GM20431 (cell line): ENCODE measurements around the gene HAND2.

Experiments
- in situ Hi-C: fragments of 300-500 bp; cut with MseI, MboI; formaldehyde crosslinking; loops from one replicate; pipeline ENCODE4 v1.15.0; 2020; ENCODE audit warnings: low sequenced_read_pairs; ENCODE audit not compliant: unreplicated experiment

The HAND2 gene

DNA sequence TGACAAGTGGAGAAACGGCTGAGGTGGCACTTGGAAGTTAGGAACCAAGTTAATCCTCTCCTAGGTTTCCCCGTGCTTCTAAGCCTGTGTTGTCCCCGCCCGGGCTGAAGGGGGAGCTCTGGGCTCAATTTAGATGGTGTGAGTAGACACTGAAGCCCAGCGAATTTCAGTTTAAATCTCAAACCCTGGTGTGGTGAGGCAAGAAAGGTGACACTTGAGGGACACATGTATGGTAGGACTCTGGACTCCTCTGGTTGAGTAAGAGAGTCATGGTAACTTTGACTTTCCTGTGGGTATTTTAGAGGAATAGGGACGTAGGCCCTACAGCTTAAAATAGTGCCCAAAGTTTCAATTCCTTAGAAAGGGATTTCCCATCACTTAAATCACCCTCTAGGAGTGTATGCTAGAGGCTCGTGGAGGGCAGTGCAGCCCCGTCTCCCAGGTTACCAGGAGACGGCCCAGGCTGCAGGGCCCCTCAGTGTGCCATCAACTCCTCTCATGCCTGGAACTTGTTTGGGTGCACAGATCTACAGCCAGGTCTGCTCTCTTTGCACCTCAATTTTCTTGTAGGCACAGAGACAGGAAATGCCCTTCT, 24.0 kb downstream of the HAND2 start:
- in situ Hi-C loops, result no loop called here

DNA sequence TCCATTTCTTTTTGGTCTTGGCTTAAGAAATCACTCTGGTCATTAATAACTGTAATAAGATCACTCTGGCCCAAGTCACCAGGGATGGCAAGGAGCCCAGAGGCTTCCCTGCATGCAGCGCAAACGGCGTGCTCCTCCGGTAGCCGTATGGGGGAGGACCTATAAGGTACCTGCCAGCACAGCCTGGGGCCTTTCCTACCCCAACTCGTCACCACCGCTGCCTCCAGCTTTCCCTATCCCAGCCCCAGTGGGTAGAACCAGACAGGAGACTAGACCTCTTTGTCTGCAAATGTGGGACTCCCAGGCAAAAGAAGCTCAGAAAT, 25.9 kb downstream of the HAND2 start:
- in situ Hi-C loops, result no loop called here

DNA sequence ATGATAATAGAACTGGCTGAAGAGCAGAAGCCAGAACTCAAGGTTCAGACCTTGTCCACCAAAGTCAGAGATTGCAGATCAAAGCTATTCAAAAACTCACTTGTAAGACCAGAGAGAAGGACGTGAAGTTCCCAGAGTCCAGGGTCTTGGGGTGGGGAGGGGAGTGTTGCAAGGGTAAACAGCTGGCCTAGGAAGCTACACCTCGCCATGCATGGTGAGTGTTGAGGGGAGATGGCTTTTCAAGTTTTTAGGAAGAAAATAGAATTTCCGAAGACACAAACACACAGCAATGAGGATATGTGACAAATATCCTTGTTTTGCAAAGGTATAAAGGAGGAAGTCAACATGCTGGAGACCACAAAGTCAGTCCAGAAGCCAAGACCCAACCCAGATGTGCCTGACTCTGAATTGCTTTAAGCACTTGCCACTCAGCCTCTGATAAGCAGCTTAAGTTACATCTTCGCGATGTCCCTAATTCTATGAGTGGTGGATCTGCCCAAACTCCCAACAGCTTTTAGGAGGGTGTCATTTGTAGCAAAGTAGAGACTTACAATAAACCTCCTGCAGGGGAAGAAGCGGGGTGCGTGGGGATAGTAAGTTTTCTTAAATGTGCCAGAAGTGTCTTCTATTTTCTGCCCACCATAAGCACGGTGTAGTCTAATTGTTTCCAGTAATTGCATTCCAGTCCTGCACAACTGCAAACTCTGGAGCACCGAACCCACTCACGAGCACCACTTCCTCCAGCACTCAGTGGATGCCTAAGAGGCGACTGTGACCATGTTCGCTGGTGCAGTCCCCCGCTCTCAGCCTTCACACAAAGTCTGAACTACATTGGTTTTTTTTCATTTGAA, 26.5 kb downstream of the HAND2 start:
- in situ Hi-C loops, result no loop called here

DNA sequence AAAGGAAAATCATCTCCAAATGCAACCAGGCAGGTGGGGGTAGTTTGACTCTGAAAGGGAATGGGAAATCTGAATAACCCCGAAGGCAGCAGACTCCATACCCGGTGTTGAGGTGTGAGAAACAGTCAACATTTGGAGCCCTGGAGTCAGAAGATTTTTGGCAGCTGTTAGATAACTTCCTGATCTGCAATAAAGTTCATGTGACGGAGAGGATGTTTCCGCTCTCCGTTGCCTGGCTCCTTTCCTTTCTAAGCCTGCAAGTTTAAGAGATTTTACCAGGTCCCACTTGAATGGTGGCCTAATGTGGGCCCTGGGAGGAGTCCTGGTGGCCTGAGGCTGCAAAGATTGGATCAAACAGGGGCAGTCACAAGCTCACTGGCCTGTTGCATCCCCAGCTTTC, 27.7 kb downstream of the HAND2 start:
- in situ Hi-C loops, result no loop called here

DNA sequence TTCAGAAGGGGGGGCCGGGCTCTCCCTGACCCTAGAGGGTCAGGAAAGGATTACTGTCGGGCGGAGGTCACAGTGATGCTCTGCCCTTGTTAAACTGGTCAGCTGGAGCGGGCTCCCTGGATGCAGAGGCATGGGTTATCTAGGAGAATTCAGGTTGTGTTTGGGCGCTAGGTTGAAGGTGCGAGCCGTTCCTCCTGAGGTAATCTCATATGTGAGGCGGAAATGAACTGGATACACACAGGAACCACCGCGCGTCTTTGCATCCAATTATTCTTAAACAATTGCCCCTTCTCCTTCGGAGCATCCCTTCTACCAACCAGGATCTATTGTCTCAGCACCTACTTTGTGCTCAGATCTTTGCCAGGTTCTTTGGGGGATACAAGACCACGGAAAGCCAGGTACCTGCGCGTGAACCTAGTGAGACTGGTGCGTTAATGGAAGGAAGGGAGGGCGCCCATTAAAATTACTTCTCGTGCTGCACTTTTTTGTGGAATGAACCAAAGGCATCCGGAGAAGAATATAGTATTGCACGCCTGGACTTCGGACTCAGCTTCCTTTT, 28.4 kb downstream of the HAND2 start:
- in situ Hi-C loops, result no loop called here

DNA sequence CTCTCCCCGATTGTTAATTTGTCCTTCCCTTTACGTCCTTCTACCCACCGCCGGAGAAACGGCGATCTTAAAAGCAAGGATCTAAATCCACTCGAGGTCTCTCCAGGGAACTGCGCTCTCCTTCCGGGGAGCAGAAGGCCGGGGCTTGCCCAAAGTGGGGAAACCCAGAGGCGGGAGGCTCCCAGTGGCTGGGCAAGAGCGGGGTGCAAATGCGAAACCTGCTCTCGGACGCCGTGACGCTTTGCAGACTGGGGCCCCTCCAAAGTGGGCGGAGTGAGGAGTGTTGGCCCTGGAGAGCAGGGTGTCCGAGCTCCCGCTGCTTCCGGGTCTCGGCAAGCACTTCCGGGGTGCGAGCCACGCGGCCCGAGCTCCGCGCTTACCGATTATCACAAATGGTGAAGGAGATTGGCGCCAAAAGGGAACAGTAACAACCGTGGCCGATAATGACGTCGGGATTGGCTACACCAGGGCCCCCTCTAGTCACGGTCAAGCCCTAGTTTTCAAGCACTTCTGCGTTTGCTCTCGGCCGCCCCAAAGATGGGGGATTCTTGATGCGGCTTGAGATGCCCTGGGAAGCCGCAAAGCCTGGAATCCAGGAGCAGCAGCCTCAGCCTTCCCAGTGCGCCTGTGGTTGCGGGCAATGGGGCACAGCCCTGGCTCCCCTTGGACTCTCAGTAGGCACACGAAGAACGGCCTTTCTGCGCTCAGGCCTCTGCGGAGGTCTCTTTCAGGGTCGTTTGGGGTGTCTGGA, 29.0 kb downstream of the HAND2 start:
- in situ Hi-C loops, result no loop called here

DNA sequence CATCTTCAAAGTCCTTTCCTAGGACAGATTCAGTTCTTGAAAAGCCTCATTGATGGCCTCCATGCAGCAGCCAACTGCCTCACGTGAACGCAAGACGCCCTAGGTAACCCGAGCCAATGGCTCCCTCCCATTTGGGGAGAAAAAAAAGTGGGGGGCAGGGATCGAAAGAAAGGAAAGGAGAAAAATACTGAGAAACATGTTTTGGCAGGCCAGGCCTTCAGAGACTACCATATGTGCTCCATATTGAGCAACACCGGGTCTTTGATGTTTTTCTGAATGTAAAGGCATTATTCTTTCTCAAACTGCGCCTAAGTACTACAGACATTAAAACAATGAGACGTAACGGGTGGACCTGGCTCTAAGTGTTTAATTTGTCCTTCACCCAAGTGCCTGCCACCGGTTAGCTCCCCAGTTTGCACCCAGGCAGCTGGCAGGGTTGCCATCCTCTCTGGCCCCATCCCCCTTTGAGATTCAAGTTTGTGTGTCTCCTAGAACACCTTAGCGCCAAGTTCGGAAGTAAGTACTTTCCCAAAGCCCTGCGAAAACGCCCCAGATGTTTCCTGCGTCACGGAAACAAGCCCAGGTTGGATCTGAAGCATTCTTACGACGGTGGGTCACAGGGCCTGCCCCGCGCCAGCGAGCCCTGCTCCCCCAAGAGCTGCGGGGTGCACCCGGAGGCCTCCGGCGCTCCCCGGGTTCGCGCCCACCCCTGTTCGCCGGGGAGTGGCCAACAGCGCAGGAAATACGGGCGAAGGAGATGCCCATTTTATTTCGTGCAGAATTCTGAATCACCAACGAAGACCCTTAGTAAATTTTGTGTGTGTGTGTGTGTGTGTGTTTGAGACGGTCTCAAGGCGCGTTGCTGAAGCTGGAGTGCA, 30.1 kb downstream of the HAND2 start:
- in situ Hi-C loops, result no loop called here

DNA sequence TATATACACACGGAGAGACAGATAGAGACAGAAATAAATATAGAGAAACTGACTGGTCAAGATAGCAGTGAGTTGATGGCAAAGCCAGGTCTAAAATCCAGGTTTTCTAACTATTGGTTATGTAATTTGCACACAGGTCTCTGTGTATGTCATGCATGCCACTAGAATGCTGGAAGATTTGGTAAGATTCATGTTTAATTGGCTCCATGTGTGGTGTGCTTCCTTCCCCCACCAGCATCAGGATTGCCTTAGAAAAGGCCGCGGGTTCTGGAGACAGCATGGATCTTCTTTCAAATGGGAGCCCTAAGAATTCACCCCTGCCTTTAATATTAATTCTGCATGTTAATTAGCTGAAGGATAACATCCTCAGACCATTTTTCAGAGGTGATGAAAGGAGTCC, 31.3 kb downstream of the HAND2 start:
- in situ Hi-C loops, result no loop called here

DNA sequence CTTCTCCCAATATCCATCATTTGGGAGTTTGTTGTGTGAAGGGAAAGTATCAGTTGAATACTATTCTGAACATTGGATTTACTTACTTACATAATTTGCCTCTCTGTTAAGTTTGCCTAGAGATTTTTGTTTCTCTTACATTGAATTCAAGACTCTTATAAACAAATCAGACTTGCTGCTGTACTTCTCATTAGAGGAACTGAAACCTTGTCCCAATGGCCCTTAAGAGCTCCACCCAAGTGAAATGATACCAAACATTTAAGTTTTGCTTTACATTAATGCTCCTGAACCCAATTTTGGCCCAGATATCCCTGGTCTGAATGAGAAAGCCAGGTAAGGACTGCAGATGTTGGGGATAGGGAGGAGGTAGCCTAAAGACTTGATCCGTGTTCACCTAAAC, 32.0 kb downstream of the HAND2 start:
- in situ Hi-C loops, result no loop called here

DNA sequence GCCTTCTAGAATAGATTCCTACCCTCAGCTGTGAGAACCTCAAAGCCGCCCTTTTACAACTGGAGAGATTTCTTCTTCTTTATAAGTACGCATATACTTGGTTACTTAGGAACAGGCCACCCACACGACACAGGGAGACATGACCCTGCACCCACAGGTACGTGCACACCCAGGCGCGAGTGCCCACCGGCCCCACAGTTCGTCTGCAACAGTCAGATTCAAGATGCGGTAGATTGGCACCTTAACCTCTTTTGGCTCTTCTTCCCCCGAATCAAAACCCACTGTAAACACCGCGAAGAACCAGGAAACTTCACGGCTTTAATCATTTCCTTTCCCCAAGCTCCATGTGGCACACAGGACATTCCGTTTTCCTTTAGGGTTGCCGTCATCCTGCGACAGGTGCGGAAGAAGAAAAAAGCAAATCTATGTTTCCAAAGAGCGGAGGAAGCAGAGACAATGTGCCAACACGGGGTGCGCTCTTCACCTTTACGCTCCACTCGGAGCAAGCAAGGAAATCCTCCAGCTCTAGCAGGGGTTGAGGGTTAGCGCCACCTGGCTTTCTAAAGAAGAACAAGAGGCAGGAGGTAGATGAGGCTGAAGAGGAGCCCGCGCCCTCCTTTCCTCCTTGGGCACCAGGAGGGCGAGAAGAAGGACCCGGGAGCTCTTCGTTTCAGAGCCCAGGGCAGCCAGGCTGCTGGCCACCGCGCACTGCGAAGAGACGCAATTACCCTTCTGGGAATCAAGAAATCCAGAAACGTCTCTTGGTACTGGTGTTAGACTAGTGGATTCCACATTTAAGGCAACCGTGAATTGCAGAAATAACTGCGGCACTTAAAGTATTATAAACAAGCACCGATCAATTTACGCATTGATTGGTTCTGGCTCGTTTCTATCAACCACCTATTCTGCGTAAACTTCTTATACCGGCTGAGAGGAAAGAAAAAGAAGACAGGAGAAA, 35.7 kb downstream of the HAND2 start:
- in situ Hi-C loops, result no loop called here

DNA sequence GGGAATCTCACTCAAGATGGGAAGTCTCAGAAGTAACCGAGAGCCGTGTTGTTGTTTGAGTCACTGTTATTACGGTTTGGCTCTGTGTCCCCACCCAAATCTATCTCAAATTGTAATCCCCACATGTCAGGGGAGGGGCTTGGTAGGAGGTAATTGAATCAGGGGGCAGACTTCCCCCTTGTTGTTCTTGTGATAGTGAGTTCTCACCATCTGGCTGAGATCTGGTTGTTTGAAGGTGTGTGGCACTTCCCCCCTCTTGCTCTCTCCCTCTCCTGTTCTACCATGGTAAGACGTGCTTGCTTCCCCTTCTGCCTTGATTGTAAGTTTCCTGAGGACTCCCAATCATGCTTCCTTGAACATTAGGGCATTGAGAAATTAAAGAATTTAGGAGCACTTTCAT, 37.0 kb downstream of the HAND2 start:
- in situ Hi-C loops, result no loop called here

DNA sequence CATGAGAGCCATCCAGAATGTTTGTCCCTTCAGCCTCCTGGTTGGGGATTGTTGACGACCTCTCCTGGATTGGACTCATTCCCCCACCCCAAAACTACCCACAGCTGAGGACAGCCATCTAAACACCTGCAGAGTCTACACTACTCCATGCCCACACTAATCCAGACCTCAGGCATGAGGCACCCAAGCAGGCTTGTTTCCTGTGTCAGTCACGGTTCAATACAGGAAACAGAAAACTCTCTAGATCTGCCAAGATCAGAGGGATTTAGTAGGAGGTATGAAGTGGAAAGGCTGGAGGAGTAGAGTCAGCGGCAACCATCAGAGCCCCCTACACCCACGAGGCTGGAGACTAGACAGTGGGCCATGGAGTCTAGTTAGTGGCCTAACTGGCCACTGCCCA, 37.7 kb downstream of the HAND2 start:
- in situ Hi-C loops, result no loop called here

DNA sequence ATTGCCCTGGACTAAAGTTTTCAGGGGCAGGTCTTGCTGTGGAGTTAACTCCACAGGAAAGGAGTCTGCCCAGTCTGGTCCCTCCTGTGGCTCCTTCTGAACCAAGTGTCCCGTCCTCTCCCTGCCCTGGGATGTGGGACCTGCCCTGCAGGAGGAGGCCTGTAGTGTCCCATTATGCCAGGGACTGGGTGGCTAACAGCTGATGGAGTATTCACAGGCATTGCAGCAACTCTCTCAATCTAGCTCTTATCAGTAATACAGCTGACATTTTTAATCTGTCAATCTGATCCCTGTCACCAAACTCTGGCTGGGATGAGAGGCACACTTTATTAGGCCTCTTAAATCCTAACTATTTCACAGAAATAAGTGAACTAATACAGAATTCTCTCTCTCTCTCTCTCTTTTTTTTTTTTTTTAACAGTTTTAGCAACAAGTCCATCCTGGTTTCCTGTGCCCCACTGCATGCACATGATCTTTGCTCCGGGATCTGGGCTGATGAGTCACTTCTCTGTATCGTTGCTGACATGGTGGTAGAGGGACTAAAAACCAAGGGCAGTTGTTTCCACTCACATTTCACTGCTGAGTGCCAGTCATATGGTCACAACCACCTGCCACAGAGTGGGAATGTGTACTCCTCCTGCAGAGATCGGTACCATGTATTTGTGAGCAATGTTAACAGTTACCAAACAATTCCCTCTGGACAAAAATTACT, 39.1 kb downstream of the HAND2 start:
- in situ Hi-C loops, result no loop called here

DNA sequence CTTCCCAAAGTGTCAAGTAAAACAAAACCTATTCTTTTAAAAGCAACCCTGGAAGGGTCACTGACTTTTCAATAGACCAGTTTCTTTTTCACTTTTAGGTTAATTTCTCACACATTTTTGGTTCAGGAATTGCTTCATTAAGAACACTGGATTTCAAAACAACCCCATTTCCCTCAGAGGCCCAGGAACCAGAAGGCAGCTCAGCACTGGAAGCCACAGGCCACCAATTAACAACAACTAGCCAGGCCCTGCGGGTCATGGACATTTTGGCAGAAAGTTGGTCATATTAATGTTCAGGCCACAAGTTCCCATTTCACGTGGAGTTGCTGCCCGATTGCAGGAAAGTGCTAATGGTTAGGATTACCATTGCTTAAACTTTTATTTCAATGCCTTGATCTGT, 39.8 kb downstream of the HAND2 start:
- in situ Hi-C loops, result no loop called here

DNA sequence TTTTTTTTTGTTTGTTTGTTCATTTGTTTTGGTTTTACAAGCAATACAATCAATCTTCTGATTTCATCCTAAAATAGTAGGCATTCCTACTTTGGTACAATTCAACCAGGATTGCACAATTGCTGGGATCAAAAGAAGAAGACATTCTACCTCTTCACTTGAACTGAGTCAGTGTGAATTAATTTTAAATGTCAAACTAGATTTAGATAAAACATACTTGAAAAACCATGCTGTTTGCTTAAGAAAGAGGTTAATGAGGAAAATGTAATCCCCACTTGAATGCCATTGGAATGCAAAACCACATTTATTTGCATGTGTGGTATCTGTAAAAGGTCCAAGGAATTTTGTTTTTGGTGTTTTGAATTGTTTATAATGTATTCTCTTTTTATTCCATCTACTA, 40.5 kb downstream of the HAND2 start:
- in situ Hi-C loops, result no loop called here

DNA sequence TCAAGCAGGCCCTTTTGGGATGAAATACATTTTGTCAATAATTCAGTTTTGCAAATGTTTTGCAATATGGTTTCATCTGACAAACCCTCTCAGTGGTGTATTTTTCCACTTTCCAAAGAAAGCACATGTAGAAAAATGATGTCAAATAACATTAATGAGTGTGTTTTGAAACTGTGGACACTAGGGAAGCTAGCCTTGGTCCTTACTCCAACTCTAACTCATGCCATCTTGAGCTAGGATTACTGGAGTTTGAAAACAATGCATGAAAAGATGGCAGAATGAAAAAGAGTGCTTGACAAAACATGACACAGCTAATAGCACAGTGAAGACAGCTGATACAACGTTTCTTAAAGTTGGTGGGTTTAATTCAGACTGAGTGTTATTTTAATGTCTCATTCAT, 41.4 kb downstream of the HAND2 start:
- in situ Hi-C loops, result no loop called here

DNA sequence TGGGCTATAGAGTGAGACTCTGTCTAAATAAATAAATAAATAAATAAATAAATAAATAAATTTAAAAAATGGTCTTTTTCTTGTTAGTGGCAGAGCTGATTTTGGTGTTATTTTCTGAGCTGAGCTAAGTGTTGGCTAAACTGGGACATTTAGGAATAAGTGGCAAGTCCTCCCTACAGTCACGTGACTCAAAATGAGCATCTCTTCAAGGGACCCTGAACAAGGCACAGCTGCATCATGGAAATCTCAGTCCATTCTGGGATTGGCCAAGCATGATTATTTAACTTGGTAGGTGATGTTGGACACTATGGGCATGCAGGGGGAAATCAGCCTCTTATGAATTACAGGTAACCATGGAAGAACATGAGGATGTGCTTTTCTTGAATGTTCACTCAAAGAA, 42.0 kb downstream of the HAND2 start:
- in situ Hi-C loops, result no loop called here

DNA sequence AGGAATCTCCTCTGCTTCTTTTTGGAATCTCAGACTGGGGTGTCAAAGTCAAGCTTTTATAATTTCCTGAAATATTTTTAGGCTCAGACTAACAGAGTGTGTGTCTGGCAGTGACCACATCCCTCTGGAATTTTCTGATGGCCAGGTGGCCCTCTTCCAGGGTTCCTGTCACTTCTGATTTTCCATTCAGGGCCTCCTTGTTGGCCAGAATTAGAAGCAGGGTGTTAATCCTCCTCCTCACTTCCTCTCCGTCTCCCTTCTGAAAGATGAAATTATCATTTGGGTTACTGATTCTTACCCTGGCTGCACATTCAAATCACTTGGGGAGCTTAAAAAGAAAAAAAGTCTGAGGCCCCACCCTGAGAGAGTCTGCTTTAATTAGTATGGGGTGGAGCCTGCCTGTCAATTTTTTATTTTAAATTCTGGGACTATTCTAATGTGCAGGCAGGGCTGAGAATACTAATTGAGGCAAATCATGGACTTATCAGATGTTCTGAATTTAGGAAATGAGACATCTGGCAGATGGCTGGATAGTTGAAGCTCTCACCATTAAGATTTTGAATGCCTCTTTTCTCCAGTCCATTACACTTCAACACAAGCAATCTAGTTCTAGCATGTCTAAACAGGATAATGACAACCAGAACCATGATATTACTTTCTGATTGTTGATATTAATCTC, 43.2 kb downstream of the HAND2 start:
- in situ Hi-C loops, result no loop called here
